Neural crest cell (in vitro differentiated cells): ENCODE data around the gene CCKAR. TPM values are rescaled to one million over a fixed set of nuclear protein-coding genes. Genes with fewer than 3 reads are reported as not detected.
A peak's percentile ranks its signal among the peaks of the same experiment; 100 is the strongest.
"Not testable (repeated sequence)": the region's sequence is repeated elsewhere in the genome, so short reads cannot be mapped to it uniquely, and the experiment has no call there.

Experiments used
- DNase-seq: peaks from one replicate; pipeline ENCODE4 v3.0.0; 2021; ENCODE audit warnings: low read depth, mixed read lengths, low spot score
- H3K27ac Mint-ChIP-seq: one replicate; pipeline ENCODE4 v1.8.0; 2021; ENCODE audit warnings: mild to moderate bottlenecking, mixed read lengths; ENCODE audit not compliant: unreplicated experiment
- H3K27me3 Mint-ChIP-seq: 2 replicates; pipeline ENCODE4 v1.8.0; 2021; ENCODE audit warnings: low read depth, mild to moderate bottlenecking, mixed read lengths
- H3K36me3 Mint-ChIP-seq: 2 replicates; pipeline ENCODE4 v1.8.0; 2021; ENCODE audit warnings: low read depth, mild to moderate bottlenecking, mixed read lengths
- H3K4me1 Mint-ChIP-seq: 2 replicates; pipeline ENCODE4 v1.8.0; 2021; ENCODE audit warnings: mixed read lengths
- H3K4me3 Mint-ChIP-seq: one replicate; pipeline ENCODE4 v1.8.0; 2021; ENCODE audit warnings: mild to moderate bottlenecking, mixed read lengths
- H3K9me3 Mint-ChIP-seq: 2 replicates; pipeline ENCODE4 v1.8.0; 2021; ENCODE audit warnings: mixed read lengths
- CTCF ChIP-seq: fragments of 200-600 bp; sonication (generic); conservative IDR thresholded peaks from 2 replicates; pipeline ENCODE4 v1.5.0; 2021; ENCODE audit warnings: antibody characterized with exemption, mild to moderate bottlenecking
- total RNA-seq: library from RNA; stranded (reverse); gene quantifications from 2 replicates; pipeline ENCODE4 v1.2.1, GENCODE V29; 2021

Gene CCKAR
- total RNA-seq, 1 donor from 2014 or later = not detected

GRCh38 chr4:26503427-26503826 is 13.1 kb upstream of the CCKAR start:
- no peak for TF ChIP-seq CTCF
- no peak for DNase-seq
- H3K4me1 Mint-ChIP-seq = no peaks in the 10 kb centered on the region
- H3K9me3 Mint-ChIP-seq = peaks cover 6% of the 10 kb centered on the region
- H3K27ac Mint-ChIP-seq = peak overlapping the region; percentile 35
- H3K4me3 Mint-ChIP-seq = no peak overlapping the region
- no peaks in the 10 kb centered on the region for H3K27me3 Mint-ChIP-seq
- peaks cover 3% of the 10 kb centered on the region for H3K36me3 Mint-ChIP-seq

- not testable (repeated sequence) for H3K27me3 Mint-ChIP-seq, H3K9me3 Mint-ChIP-seq, H3K4me1 Mint-ChIP-seq, H3K27ac Mint-ChIP-seq, H3K4me3 Mint-ChIP-seq, DNase-seq, H3K36me3 Mint-ChIP-seq
Measured at GRCh38 chr4:26500565-26500999, 10.3 kb upstream of the CCKAR start.

GRCh38 chr4:26496207-26496783 is 6.0 kb upstream of the CCKAR start:
- H3K4me3 Mint-ChIP-seq = no peak overlapping the region
- no peak for TF ChIP-seq CTCF
- H3K9me3 Mint-ChIP-seq = peaks cover 7% of the 10 kb centered on the region
- peak overlapping the region; percentile 16 for H3K27ac Mint-ChIP-seq
- no peaks in the 10 kb centered on the region for H3K4me1 Mint-ChIP-seq
- DNase-seq = no peak
- peaks cover 10% of the 10 kb centered on the region for H3K27me3 Mint-ChIP-seq
- H3K36me3 Mint-ChIP-seq = peaks cover 3% of the 10 kb centered on the region

GRCh38 chr4:26493461-26493860 is 3.2 kb upstream of the CCKAR start:
- TF ChIP-seq CTCF = no peak
- peaks cover 23% of the 10 kb centered on the region for H3K27me3 Mint-ChIP-seq
- H3K36me3 Mint-ChIP-seq = no peaks in the 10 kb centered on the region
- DNase-seq = no peak
- H3K27ac Mint-ChIP-seq = no peak overlapping the region
- no peak overlapping the region for H3K4me3 Mint-ChIP-seq
- H3K9me3 Mint-ChIP-seq = peaks cover 4% of the 10 kb centered on the region
- H3K4me1 Mint-ChIP-seq = peaks cover 5% of the 10 kb centered on the region

GRCh38 chr4:26491449-26492170 is 1.3 kb upstream of the CCKAR start:
- Mint-ChIP-seq H3K4me1 (peaks cover 5% of the 10 kb centered on the region), H3K4me3 (no peak overlapping the region), H3K27ac (peak overlapping the region; percentile 67), H3K9me3 (peaks cover 4% of the 10 kb centered on the region), H3K36me3 (no peaks in the 10 kb centered on the region), H3K27me3 (peaks cover 25% of the 10 kb centered on the region)
- TF ChIP-seq CTCF = no peak
- no peak for DNase-seq

GRCh38 chr4:26490960-26491284 is 638 bp upstream of the CCKAR start:
- Mint-ChIP-seq H3K4me1 (peaks cover 5% of the 10 kb centered on the region), H3K27me3 (peaks cover 22% of the 10 kb centered on the region), H3K4me3 (no peak overlapping the region), H3K36me3 (no peaks in the 10 kb centered on the region), H3K27ac (no peak overlapping the region), H3K9me3 (peaks cover 4% of the 10 kb centered on the region)
- DNase-seq = no peak
- TF ChIP-seq CTCF = no peak
